GM12874 (cell line): Measurements from ENCODE around the gene POLA1.

ENCODE experiments used
- TF ChIP-seq, protein P1 (sequence below): IDR thresholded peaks from 2 replicates; pipeline ENCODE4 v1.5.1; 2011; ENCODE audit warnings: low read depth, mild to moderate bottlenecking, control low read depth, low read length, moderate library complexity; ENCODE audit not compliant: insufficient read depth

The POLA1 gene

DNA sequence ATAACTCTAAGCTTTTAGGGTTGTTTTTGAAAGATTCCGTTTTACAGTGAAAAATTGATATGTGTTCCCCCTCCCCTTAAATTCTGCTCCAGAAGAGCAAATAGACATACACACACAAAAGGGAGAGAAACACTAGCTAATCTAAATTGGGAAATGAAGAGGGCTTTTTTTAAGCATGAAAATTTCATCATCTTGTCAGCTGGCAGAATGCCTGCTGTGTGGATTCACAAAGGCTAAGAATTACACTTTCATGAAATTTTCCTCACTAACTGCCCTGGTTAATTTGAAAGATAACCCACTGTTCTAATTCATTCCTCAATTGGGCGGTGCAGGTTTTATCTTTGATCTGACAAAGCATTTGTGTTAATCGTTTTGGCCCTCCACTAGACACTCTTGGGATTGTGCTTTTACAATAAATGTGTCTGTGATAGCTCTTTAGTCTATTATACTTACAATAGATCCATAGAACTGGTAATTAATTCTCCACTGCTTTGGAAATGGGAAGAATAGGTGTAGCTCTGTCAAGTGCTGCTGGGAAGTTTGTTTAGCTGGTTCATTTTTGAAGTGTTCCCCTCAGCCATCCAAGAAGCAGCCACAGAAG is 152.9 kb downstream of the POLA1 start:
- TF ChIP-seq, protein P1, sequence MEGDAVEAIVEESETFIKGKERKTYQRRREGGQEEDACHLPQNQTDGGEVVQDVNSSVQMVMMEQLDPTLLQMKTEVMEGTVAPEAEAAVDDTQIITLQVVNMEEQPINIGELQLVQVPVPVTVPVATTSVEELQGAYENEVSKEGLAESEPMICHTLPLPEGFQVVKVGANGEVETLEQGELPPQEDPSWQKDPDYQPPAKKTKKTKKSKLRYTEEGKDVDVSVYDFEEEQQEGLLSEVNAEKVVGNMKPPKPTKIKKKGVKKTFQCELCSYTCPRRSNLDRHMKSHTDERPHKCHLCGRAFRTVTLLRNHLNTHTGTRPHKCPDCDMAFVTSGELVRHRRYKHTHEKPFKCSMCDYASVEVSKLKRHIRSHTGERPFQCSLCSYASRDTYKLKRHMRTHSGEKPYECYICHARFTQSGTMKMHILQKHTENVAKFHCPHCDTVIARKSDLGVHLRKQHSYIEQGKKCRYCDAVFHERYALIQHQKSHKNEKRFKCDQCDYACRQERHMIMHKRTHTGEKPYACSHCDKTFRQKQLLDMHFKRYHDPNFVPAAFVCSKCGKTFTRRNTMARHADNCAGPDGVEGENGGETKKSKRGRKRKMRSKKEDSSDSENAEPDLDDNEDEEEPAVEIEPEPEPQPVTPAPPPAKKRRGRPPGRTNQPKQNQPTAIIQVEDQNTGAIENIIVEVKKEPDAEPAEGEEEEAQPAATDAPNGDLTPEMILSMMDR: no peak

GRCh38 chrX:24851289-24851688 is 157.6 kb downstream of the POLA1 start:
- TF ChIP-seq, protein P1: no peak

- TF ChIP-seq, protein P1: no peak
These were observed 158.1 kb downstream of the POLA1 start for GRCh38 chrX:24851780-24852179.

DNA sequence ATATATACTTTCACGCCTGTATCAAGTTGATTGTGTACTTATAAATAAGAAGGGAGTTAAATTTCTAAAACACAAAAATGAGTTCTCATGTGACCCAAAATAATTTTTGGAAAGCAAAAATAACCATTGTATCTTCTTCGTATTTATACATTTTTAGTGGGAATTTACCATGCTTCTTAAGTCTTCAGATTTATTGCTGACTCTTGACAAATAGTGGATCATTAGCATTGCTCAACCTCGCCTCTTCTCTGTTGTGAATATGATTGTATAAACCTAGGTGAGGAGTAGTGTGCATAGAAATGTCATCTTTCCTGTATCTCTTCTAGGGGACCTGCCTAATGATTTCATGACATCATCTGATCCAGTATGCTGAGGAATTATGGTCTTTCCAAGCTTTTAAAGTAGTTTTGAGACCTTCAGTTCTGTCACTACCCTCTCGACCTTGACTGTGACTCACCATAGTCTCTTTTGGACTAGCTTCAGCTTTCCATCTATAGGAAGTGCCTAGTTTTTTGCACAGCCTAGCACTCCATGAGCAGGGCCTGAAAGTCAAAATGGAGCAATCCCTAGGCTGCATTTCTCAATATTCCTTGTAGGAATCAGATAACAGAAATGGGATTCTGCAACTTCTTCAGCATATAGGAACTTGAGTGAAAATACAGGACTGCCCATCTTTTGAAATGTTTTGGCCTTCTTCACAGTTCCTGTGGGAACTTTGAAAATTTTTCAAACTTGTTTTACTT is 164.5 kb downstream of the POLA1 start:
- TF ChIP-seq, protein P1: no peak

DNA sequence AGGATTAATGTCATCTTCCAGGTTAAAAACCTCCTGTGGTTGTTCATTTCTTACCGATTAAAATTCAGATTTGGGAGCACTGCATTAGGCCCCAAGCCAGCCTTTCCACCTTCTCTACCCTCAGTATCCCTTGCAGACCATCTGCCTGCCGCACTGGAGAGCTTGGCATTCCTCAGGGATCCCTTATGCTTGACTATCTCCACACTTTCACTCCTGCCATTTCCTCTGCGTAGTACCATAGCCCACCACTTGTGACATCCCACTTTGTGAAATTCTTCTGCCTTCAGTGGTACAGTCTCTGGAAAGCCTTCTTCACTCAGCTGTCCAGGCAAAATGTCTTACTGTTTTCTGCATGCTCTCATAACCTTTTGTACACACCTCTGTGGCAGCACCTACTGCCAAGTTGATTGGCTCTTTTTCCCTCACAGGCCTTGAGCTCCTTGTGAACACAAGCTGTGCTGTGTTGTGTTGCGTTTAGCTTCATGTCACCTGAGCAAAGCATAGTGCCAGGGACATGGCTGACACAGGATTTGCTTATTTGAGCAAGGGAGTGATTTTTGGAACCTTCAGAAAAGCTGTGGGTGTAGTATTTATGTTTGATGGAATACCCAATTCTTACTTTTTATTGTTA is 165.6 kb downstream of the POLA1 start:
- TF ChIP-seq, protein P1: no peak

DNA sequence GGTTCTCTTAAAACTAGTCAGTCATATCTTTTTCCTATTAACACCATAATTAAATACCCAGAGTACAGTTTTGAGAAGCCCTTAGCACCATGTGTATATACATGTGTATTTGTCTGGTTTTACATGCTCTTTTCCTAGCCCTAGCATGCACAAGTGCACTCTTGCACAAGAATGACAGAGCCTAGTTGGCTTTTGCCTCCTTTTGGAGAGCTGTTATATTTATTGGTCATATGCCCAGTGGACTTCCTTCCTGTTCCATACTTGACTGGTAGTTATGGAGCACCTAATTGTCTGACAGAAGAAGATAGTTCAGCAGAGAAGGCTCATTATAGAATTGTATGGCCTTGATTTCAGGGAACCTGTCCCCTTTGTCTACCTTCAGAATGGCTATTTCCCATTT is 166.4 kb downstream of the POLA1 start:
- TF ChIP-seq, protein P1: no peak

DNA sequence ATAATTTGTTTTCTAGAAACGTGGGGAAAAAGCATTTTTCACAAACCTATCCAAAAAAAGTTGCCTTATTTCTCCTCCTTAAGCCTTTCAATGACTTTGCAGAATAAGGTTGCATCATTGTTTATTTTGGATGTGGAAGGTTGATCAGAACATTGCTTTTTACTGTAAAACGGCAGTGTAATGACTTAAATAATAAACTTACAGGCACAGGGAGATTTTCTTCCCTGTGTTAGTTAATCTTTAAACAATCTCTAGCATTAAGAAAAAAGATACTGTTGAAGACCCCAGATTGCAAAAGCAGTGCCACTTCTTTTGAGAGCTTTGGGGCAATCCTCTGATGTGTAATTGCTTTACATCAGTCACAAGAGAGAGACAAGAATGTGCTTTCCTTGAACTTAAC is 168.6 kb downstream of the POLA1 start:
- TF ChIP-seq, protein P1: no peak
